IMR-90 (cell line): ENCODE results near the gene ACOX1. TPM values are rescaled to one million over a fixed set of nuclear protein-coding genes. Genes with fewer than 3 reads are reported as not detected.

Source experiments
- ATAC-seq: fragments of 200-7000 bp; cut with Tn5 transposase; 2 replicates; pipeline ENCODE4 v1.9.1; 2020; ENCODE audit warnings: low read depth, mild to moderate bottlenecking, moderate library complexity
- BruUV-seq: library from RNA; stranded (reverse); fragments of 400-500 nt; replicated peaks from 2 replicates; lab custom pipeline; 2021; lab: Mats Ljungman, UMichigan
- CTCF ChIA-PET: fragments of 300-600 bp; formaldehyde crosslinking; extraction: SDS; loops from one replicate; lab custom pipeline; 2021; ENCODE audit warnings: antibody characterized with exemption; lab: Yijun Ruan, JAX
- POLR2A ChIA-PET: fragments of 300-600 bp; sonication (Branson Sonifier 250); formaldehyde crosslinking; loops from one replicate; lab custom pipeline; 2022; ENCODE audit warnings: antibody characterized with exemption; ENCODE audit not compliant: unreplicated experiment; lab: Charles Lee
- DNase-seq: peaks from one replicate; pipeline ENCODE4 v3.0.0; 2013
- H2AFZ ChIP-seq: replicated peaks from 2 replicates; pipeline ENCODE3; 2013; ENCODE audit warnings: low read length, mild to moderate bottlenecking; ENCODE audit not compliant: poor library complexity
- H2AK5ac ChIP-seq: 2 replicates; pipeline ENCODE4 v1.6.1; 2013; ENCODE audit warnings: low read depth, low read length, inconsistent platforms
- H2AK9ac ChIP-seq: replicated peaks from 2 replicates; pipeline ENCODE3; 2013; ENCODE audit warnings: mild to moderate bottlenecking, low read depth, low read length, moderate library complexity; ENCODE audit not compliant: poor library complexity
- H2BK120ac ChIP-seq: 2 replicates; pipeline ENCODE4 v1.6.1; 2013; ENCODE audit warnings: low read depth, low read length, inconsistent platforms
- H2BK15ac ChIP-seq: 3 replicates; pipeline ENCODE4 v1.6.1; 2013; ENCODE audit warnings: low read depth, low read length, inconsistent platforms
- H2BK20ac ChIP-seq: 2 replicates; pipeline ENCODE4 v1.6.1; 2013; ENCODE audit warnings: low read depth, mild to moderate bottlenecking, inconsistent platforms, low read length, moderate library complexity
- H2BK5ac ChIP-seq: 2 replicates; pipeline ENCODE4 v1.6.1; 2013; ENCODE audit warnings: mild to moderate bottlenecking, low read depth, low read length, inconsistent platforms; ENCODE audit not compliant: poor library complexity, severe bottlenecking
- H3K14ac ChIP-seq: replicated peaks from 2 replicates; pipeline ENCODE4 v1.6.1; 2013; ENCODE audit warnings: low read depth, low read length, inconsistent platforms
- H3K18ac ChIP-seq: 2 replicates; pipeline ENCODE4 v1.6.1; 2013; ENCODE audit warnings: low read depth, low read length, control low read depth
- H3K23ac ChIP-seq: 2 replicates; pipeline ENCODE4 v1.6.1; 2013; ENCODE audit warnings: low read depth, low read length, inconsistent platforms
- H3K27ac ChIP-seq: 2 replicates; pipeline ENCODE4 v1.5.1; 2013; ENCODE audit warnings: mild to moderate bottlenecking, control low read depth, low read length; ENCODE audit not compliant: insufficient read depth
- H3K27me3 ChIP-seq: 2 replicates; pipeline ENCODE4 v1.6.1; 2013; ENCODE audit warnings: low read length; ENCODE audit not compliant: control insufficient read depth, insufficient read depth
- H3K36me3 ChIP-seq: 2 replicates; pipeline ENCODE4 v1.6.1; 2013; ENCODE audit warnings: low read length, mixed read lengths; ENCODE audit not compliant: control insufficient read depth, insufficient read depth
- H3K4ac ChIP-seq: 2 replicates; pipeline ENCODE4 v1.6.1; 2013; ENCODE audit warnings: low read depth, low read length, inconsistent platforms
- H3K4me1 ChIP-seq: 2 replicates; pipeline ENCODE4 v1.6.1; 2013; ENCODE audit warnings: low read length, mixed read lengths; ENCODE audit not compliant: control insufficient read depth, insufficient read depth
- H3K4me2 ChIP-seq: 2 replicates; pipeline ENCODE4 v1.6.1; 2013; ENCODE audit warnings: low read depth, mild to moderate bottlenecking, control low read depth, low read length, moderate library complexity
- H3K4me3 ChIP-seq: 2 replicates; pipeline ENCODE4 v1.5.1; 2013; ENCODE audit warnings: low read depth, mild to moderate bottlenecking, control low read depth, low read length, moderate library complexity; ENCODE audit not compliant: insufficient read depth
- H3K56ac ChIP-seq: 2 replicates; pipeline ENCODE4 v1.6.1; 2013; ENCODE audit warnings: low read length, inconsistent platforms; ENCODE audit not compliant: insufficient read depth; ENCODE audit errors: extremely low read depth
- H3K79me1 ChIP-seq, 2 experiments: 2 replicates each; pipeline ENCODE4 v1.6.1; 2013; ENCODE audit warnings: low read length in 2 of 2, inconsistent platforms in 1 of 2, low read depth in 1 of 2
- H3K9ac ChIP-seq: 2 replicates; pipeline ENCODE4 v1.6.1; 2013; ENCODE audit warnings: low read depth, low read length, control low read depth
- H3K9me1 ChIP-seq: 2 replicates; pipeline ENCODE4 v1.6.1; 2013; ENCODE audit warnings: low read length, inconsistent platforms; ENCODE audit not compliant: insufficient read depth
- H3K9me3 ChIP-seq: 2 replicates; pipeline ENCODE4 v1.6.1; 2013; ENCODE audit warnings: low read length; ENCODE audit not compliant: control insufficient read depth, insufficient read depth
- H4K20me1 ChIP-seq: 2 replicates; pipeline ENCODE4 v1.6.1; 2013; ENCODE audit warnings: low read length, inconsistent platforms; ENCODE audit not compliant: insufficient read depth
- H4K5ac ChIP-seq: 2 replicates; pipeline ENCODE4 v1.6.1; 2013; ENCODE audit warnings: mild to moderate bottlenecking, low read depth, low read length, control low read depth
- H4K8ac ChIP-seq, 2 experiments: 2 replicates each; pipeline ENCODE4 v1.6.1; 2013; ENCODE audit warnings: low read depth in 2 of 2, low read length in 2 of 2, control low read depth in 1 of 2, inconsistent platforms in 1 of 2
- H4K91ac ChIP-seq: 2 replicates; pipeline ENCODE4 v1.6.1; 2013; ENCODE audit warnings: low read depth, low read length, inconsistent platforms; ENCODE audit not compliant: insufficient read depth
- CHD1 ChIP-seq: IDR thresholded peaks from 2 replicates; pipeline ENCODE4 v1.6.1; 2012; ENCODE audit warnings: low read depth, low read length, improper control_type of control experiment
- CTCF ChIP-seq: conservative IDR thresholded peaks from 2 replicates; pipeline ENCODE4 v1.5.1; 2012; ENCODE audit warnings: mild to moderate bottlenecking, low read depth, low read length, improper control_type of control experiment
- MXI1 ChIP-seq: IDR thresholded peaks from 2 replicates; pipeline ENCODE4 v1.6.1; 2012; ENCODE audit warnings: low read depth, mild to moderate bottlenecking, low read length, moderate library complexity, borderline replicate concordance
- NFE2L2 ChIP-seq: fragments of 150-350 bp; IDR thresholded peaks from 2 replicates; pipeline ENCODE4 v1.6.1; 2016; ENCODE audit warnings: low read depth, mild to moderate bottlenecking, low read length
- RAD21 ChIP-seq: IDR thresholded peaks from 2 replicates; pipeline ENCODE4 v1.6.1; 2012; ENCODE audit warnings: low read length, improper control_type of control experiment
- RCOR1 ChIP-seq: IDR thresholded peaks from 2 replicates; pipeline ENCODE4 v1.6.1; 2012; ENCODE audit warnings: mild to moderate bottlenecking, low read length, improper control_type of control experiment; ENCODE audit not compliant: insufficient replicate concordance
- RFX5 ChIP-seq: IDR thresholded peaks from 2 replicates; pipeline ENCODE4 v1.8.0; 2012; ENCODE audit warnings: low read depth, mild to moderate bottlenecking, low read length, moderate library complexity
- WGBS, 2 experiments: methylation state at CpG; one replicate each; pipeline versions ENCODE4 v1.1.5 to v1.1.7; 2013; ENCODE audit warnings: missing lambda C conversion rate in 2 of 2; ENCODE audit not compliant: insufficient read length in 1 of 2; ENCODE audit errors: extremely low coverage in 2 of 2; 5-methylcytosine and 5-hydroxymethylcytosine counted together
- dilution Hi-C: fragments of 300-500 bp; cut with HindIII; formaldehyde crosslinking; loops from one replicate; pipeline ENCODE4 v1.14.3; 2018; ENCODE audit warnings: low sequenced_read_pairs; ENCODE audit not compliant: unreplicated experiment
- in situ Hi-C: fragments of 300-500 bp; cut with MboI; formaldehyde crosslinking; loops from 3 replicates; pipeline ENCODE4 v1.14.3; 2019; ENCODE audit warnings: low sequenced_read_pairs, inconsistent platforms, mixed read lengths
- intact Hi-C: fragments of 100-400 bp; cut with micrococcal nuclease; formaldehyde crosslinking; loops from 2 replicates; pipeline ENCODE4 v1.10.0; 2022
- polyA plus RNA-seq, 3 experiments: library from polyadenylated mRNA; depleted of rRNA; stranded (reverse); fragments of >200 nt; gene quantifications; 2 replicates each; pipeline ENCODE4 v1.2.3, GENCODE V29; 2012; ENCODE audit warnings: low replicate concordance in 1 of 3
- total RNA-seq: library from RNA; depleted of rRNA; stranded (reverse); fragments of >200 nt; gene quantifications from 2 replicates; pipeline ENCODE4 v1.2.3, GENCODE V29; 2012
- TF ChIP-seq, protein P1 (sequence below): fragments of 150-350 bp; IDR thresholded peaks from 2 replicates; pipeline ENCODE4 v1.6.1; 2016; ENCODE audit warnings: low read depth, mild to moderate bottlenecking, low read length, moderate library complexity, borderline replicate concordance
- TF ChIP-seq, protein P2 (sequence below): fragments of 150-350 bp; IDR thresholded peaks from 2 replicates; pipeline ENCODE4 v1.6.1; 2017; ENCODE audit warnings: mild to moderate bottlenecking, antibody characterized with exemption, low read length, low read depth

The ACOX1 gene
- total and polyA plus RNA-seq, 2 of the 4 experiments (the other 2 are of a cell fraction), result 16.1 to 94.8 TPM

- 84% methylated on average over 22 of the region's 26 CpGs; no CpG with 5 or more reads in 1 of the 2 experiments for WGBS, 2 experiments
- no peak overlapping the region for H3K4ac ChIP-seq
- no peaks in the 10 kb centered on the region for H3K36me3 ChIP-seq
- CTCF ChIA-PET, result interaction anchor here (1.1 kb wide), 2 partner anchors 167 to 264 kb away, joined by 4 to 5 read pairs; no protein-coding TSS in a partner anchor
- H3K56ac ChIP-seq, result no peak overlapping the region
- no peak overlapping the region for H2BK20ac ChIP-seq
- peaks cover 25% of the 10 kb centered on the region for H3K27me3 ChIP-seq
- H3K4me1 ChIP-seq, result peaks cover 7% of the 10 kb centered on the region
- H4K8ac ChIP-seq, result no peak overlapping the region
- H2AK5ac ChIP-seq, result no peak overlapping the region
- H3K9ac ChIP-seq, result no peak overlapping the region
- no peak overlapping the region for H2BK120ac ChIP-seq
- H2AFZ ChIP-seq, result no peak overlapping the region
- DNase-seq (no peak), ATAC-seq (no peak)
- H3K18ac ChIP-seq, result no peak overlapping the region
- no peaks in the 10 kb centered on the region for H3K79me1 ChIP-seq
- no peak overlapping the region for H2AK9ac ChIP-seq
- no peaks in the 10 kb centered on the region for H3K9me1 ChIP-seq
- TF ChIP-seq RFX5 (no peak), MXI1 (no peak), RCOR1 (no peak), NFE2L2 (no peak), RAD21 (no peak), CTCF (no peak), CHD1 (no peak)
- TF ChIP-seq, protein P1, sequence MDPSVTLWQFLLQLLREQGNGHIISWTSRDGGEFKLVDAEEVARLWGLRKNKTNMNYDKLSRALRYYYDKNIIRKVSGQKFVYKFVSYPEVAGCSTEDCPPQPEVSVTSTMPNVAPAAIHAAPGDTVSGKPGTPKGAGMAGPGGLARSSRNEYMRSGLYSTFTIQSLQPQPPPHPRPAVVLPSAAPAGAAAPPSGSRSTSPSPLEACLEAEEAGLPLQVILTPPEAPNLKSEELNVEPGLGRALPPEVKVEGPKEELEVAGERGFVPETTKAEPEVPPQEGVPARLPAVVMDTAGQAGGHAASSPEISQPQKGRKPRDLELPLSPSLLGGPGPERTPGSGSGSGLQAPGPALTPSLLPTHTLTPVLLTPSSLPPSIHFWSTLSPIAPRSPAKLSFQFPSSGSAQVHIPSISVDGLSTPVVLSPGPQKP, result no peak
- TF ChIP-seq, protein P2, sequence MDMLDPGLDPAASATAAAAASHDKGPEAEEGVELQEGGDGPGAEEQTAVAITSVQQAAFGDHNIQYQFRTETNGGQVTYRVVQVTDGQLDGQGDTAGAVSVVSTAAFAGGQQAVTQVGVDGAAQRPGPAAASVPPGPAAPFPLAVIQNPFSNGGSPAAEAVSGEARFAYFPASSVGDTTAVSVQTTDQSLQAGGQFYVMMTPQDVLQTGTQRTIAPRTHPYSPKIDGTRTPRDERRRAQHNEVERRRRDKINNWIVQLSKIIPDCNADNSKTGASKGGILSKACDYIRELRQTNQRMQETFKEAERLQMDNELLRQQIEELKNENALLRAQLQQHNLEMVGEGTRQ, result no peak
- no peak overlapping the region for H3K14ac ChIP-seq
- no peak overlapping the region for H4K91ac ChIP-seq
- no peak overlapping the region for H2BK15ac ChIP-seq
- no peaks in the 10 kb centered on the region for H4K20me1 ChIP-seq
- no peak overlapping the region for H3K4me3 ChIP-seq
- intact Hi-C loops, result loop anchor here (1.0 kb wide), 1 partner anchor 132 kb away; no protein-coding TSS in a partner anchor
- H4K5ac ChIP-seq, result no peak overlapping the region
- H3K4me2 ChIP-seq, result no peak overlapping the region
- no peak overlapping the region for H2BK5ac ChIP-seq
- dilution Hi-C loops, result no loop called here
- no TSS peak for BruUV-seq
- POLR2A ChIA-PET, result no interaction called here
- in situ Hi-C loops, result loop anchor here (10.0 kb wide), 1 partner anchor 280 kb away; no protein-coding TSS in a partner anchor
- no peaks in the 10 kb centered on the region for H3K9me3 ChIP-seq
- no peak overlapping the region for H3K23ac ChIP-seq
- H3K27ac ChIP-seq, result no peak overlapping the region
These were observed 35.9 kb upstream of the ACOX1 start for GRCh38 chr17:76014925-76015261.
